Prostate gland (tissue), 2 donors: Measurements from ENCODE around the gene GGT7.

Experiments
- CTCF ChIP-seq, 4 experiments: fragments of 200-600 bp in 2 of 4; fragments of 450-650 bp in 2 of 4; sonication (generic) in 2 of 4; IDR thresholded peaks; 1 replicate in 3 of 4; 2 replicates in 1 of 4; pipeline ENCODE4 v1.5.1; 2016 to 2019; ENCODE audit warnings: antibody characterized with exemption in 4 of 4, mild to moderate bottlenecking in 2 of 4, moderate library complexity in 2 of 4
- POLR2A ChIP-seq: fragments of 450-650 bp; IDR thresholded peaks from one replicate; pipeline ENCODE4 v1.6.1; 2016; ENCODE audit warnings: antibody characterized with exemption, mild to moderate bottlenecking
- POLR2AphosphoS5 ChIP-seq: sonication (generic); formaldehyde crosslinking; IDR thresholded peaks from one replicate; pipeline ENCODE4 v1.6.1; 2017; ENCODE audit warnings: antibody characterized with exemption

GRCh38 chr20:34843421-34843820 is 29.2 kb downstream of the GGT7 start:
- no peak for TF ChIP-seq POLR2AphosphoS5
- TF ChIP-seq POLR2A: no peak
- no peak for TF ChIP-seq CTCF (IDR thresholded peaks at IDR 0.05)
